Diencephalon (tissue), 1 donor: ENCODE measurements around the gene SMYD4. TPM values are rescaled to one million over a fixed set of nuclear protein-coding genes. Genes with fewer than 3 reads are reported as not detected.

ENCODE experiments used
- total RNA-seq: library from RNA; depleted of rRNA; stranded (reverse); fragments of >200 nt; gene quantifications from one replicate; pipeline ENCODE4 v1.2.3, GENCODE V29; 2014

SMYD4 gene
- 13.1 TPM for total RNA-seq

DNA sequence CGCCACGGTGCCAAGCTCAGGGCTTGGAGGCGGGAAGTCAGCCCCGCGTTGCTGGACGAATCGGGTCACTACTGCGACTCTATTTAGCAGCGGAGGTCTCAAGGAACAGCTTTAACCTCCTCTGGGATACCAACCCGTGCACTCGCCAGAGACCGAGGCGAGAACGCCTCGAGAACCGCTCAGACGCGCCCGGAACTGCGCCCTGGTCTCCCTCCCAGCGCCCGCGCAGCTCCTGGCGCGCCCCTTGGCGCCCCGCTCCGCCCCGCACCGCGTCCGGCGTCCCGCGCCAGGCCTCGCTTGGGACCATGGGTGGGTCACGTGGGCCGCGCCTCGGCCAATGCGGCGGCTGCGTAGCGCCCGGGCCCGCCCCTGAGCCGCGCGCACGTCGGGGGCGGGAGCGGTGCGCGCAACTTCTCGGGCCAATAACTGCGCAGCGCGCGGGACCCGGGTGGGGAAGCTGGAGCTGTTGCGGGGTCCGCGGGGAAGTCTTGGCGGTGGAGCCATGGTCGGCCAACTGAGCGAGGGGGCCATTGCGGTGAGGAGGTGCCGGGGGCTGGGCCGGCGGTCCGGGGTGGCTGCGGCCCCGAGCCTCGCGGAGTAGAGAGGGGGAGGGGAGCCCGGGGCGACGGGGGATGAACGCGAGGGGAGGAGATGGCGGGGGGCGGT is at the start of gene SMYD4, which contains the start of gene RPA1:
TSS of gene SMYD4 (minus strand) at position 311 of the 666 bp plus-strand sequence. CDS start 1,908 bp downstream, outside the sequence.
TSS of gene RPA1 (plus strand) at position 414 of the 666 bp plus-strand sequence. CDS start at position 503, 89 bp downstream.

DNA sequence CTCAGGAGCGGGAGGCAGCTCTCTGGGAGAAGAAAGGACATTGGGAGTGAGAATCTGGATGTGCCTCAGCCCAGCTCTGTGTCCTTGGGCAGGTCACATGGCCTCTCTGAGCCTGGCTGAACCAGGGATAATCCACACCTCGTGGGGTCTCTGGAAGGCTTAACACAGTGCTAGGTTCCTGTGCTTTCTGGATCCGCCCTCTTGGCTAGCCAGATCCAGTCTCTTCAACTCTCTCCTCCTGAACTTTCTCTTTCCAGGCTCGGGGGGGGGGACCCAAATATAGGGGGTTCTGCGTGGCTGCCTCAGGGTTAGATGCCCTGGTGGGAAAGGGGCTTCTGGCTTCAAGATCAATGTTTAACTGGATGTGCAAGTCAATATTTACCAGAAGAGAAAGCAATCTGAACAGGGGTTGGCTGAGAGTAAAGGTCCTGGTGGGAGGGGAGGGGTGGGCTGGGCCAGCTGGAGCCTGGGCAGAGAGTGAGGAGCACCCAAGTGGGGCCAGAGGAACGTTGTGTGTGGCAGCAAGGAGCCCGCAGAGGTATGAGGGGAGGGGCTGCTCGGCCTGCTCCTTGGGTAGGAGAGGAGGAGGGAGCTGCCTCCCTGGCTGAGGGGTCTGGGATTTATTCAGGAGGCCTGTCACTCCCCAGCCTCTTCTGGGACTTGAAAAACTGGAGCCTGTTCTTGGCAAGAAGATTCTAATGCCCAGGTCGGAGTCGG is 87.2 kb downstream of the SMYD4 start, which contains the start of gene SERPINF2:
TSS of gene SERPINF2 (plus strand) at position 501 of the 717 bp plus-strand sequence. CDS start 2,125 bp downstream, outside the sequence.

Other genes starting within 250 kb of the SMYD4 start
- 22.6 TPM for gene SLC43A2, start 201.1 kb downstream of the SMYD4 start, total RNA-seq
- 4.6 TPM for gene SCARF1, start 184.2 kb downstream of the SMYD4 start, total RNA-seq
- 5.3 TPM for gene RILP, start 180.0 kb downstream of the SMYD4 start, total RNA-seq
- gene PRPF8, start 145.0 kb downstream of the SMYD4 start, total RNA-seq: 111 TPM
- gene TLCD2, start 119.5 kb downstream of the SMYD4 start, total RNA-seq: 0.92 TPM
- 10.8 TPM for gene WDR81, start 105.2 kb downstream of the SMYD4 start, total RNA-seq
- gene SERPINF2, start 87.0 kb downstream of the SMYD4 start, total RNA-seq: not detected
- 38.1 TPM for gene SERPINF1, start 67.8 kb downstream of the SMYD4 start, total RNA-seq
- gene RPA1, start 103 bp upstream of the SMYD4 start, total RNA-seq: 18.9 TPM
- gene RTN4RL1, start 195.4 kb upstream of the SMYD4 start, total RNA-seq: 14.3 TPM
- gene DPH1, start 200.3 kb upstream of the SMYD4 start, total RNA-seq: 22.4 TPM
- gene OVCA2, start 212.1 kb upstream of the SMYD4 start, total RNA-seq: 11.8 TPM
- 4.2 TPM for gene HIC1, start 225.2 kb upstream of the SMYD4 start, total RNA-seq